H1 (cell line): ENCODE results near the gene LPAR3. TPM values are rescaled to one million over a fixed set of nuclear protein-coding genes. Genes with fewer than 3 reads are reported as not detected.
"Not testable (repeated sequence)": the region's sequence is repeated elsewhere in the genome, so short reads cannot be mapped to it uniquely, and the experiment has no call there.

Experiments used
- CTCF ChIA-PET: fragments of 300-600 bp; sonication (Branson Sonifier 250); formaldehyde crosslinking; loops from one replicate; lab custom pipeline; 2021; ENCODE audit not compliant: partially characterized antibody; lab: Charles Lee
- POLR2A ChIA-PET: fragments of 300-600 bp; sonication (Branson Sonifier 250); formaldehyde crosslinking; loops from one replicate; lab custom pipeline; 2021; ENCODE audit warnings: inconsistent platforms; ENCODE audit not compliant: partially characterized antibody; lab: Charles Lee
- DNase-seq, 2 experiments: peaks; one replicate each; pipeline versions ENCODE4 v3.0.0 to v3.0.0-alpha.2; 2010 to 2022; ENCODE audit warnings: low spot score in 2 of 2, low read depth in 1 of 2, mixed read lengths in 1 of 2
- FAIRE-seq: peaks from 2 replicates; lab custom pipeline; 2011; peaks lifted over from hg19 to GRCh38; lab: Jason Lieb, UNC
- H2AFZ ChIP-seq: 2 replicates; pipeline ENCODE4 v1.8.1; 2012; ENCODE audit warnings: low read length, inconsistent platforms
- H2AK5ac ChIP-seq: 2 replicates; pipeline ENCODE4 v1.6.1; 2013; ENCODE audit warnings: low read depth, low read length
- H2BK120ac ChIP-seq: replicated peaks from 2 replicates; pipeline ENCODE3; 2013; ENCODE audit warnings: low read depth, low read length, inconsistent platforms
- H2BK12ac ChIP-seq: 2 replicates; pipeline ENCODE4 v1.6.1; 2013; ENCODE audit warnings: low read depth, low read length
- H2BK15ac ChIP-seq: 2 replicates; pipeline ENCODE4 v1.6.1; 2013; ENCODE audit warnings: low read length
- H2BK20ac ChIP-seq: 2 replicates; pipeline ENCODE4 v1.6.1; 2013; ENCODE audit warnings: low read length
- H2BK5ac ChIP-seq: 2 replicates; pipeline ENCODE4 v1.6.1; 2013; ENCODE audit warnings: low read depth, low read length
- H3K14ac ChIP-seq: 2 replicates; pipeline ENCODE4 v1.6.1; 2013; ENCODE audit warnings: inconsistent platforms; ENCODE audit not compliant: insufficient read length
- H3K18ac ChIP-seq: 2 replicates; pipeline ENCODE4 v1.6.1; 2013; ENCODE audit warnings: low read length; ENCODE audit errors: extremely low read depth
- H3K23ac ChIP-seq: 2 replicates; pipeline ENCODE4 v1.6.1; 2013; ENCODE audit warnings: inconsistent platforms; ENCODE audit not compliant: insufficient read length
- H3K23me2 ChIP-seq: 2 replicates; pipeline ENCODE4 v1.6.1; 2013; ENCODE audit warnings: low read depth, low read length
- H3K27ac ChIP-seq: 2 replicates; pipeline ENCODE4 v1.6.1; 2011; ENCODE audit warnings: low read depth, low read length, inconsistent platforms
- H3K27me3 ChIP-seq, 4 experiments: replicated peaks in 1 of 4; 1 replicate in 1 of 4; 2 replicates in 3 of 4; pipeline versions ENCODE4 v1.6.1 to v1.8.1; 2011 to 2013; ENCODE audit warnings: low read length in 3 of 4, mild to moderate bottlenecking in 3 of 4, inconsistent platforms in 2 of 4, mixed read lengths in 2 of 4, moderate library complexity in 1 of 4; ENCODE audit not compliant: control insufficient read depth in 3 of 4, insufficient read depth in 3 of 4; ENCODE audit errors: extremely low read depth in 1 of 4
- H3K36me3 ChIP-seq, 4 experiments: 2 replicates each; pipeline versions ENCODE4 v1.6.1 to v1.8.1; 2011 to 2013; ENCODE audit warnings: mild to moderate bottlenecking in 4 of 4, low read length in 3 of 4, moderate library complexity in 2 of 4, control low read depth in 1 of 4, inconsistent platforms in 1 of 4; ENCODE audit not compliant: insufficient read depth in 4 of 4, control insufficient read depth in 2 of 4
- H3K4ac ChIP-seq: replicated peaks from 2 replicates; pipeline ENCODE3; 2013; ENCODE audit warnings: low read length, low read depth, mixed read lengths, inconsistent platforms; ENCODE audit not compliant: insufficient read length
- H3K4me1 ChIP-seq, 4 experiments: replicated peaks in 1 of 4; 1 replicate in 1 of 4; 2 replicates in 3 of 4; pipeline versions ENCODE4 v1.6.1 to v1.8.1; 2011 to 2013; ENCODE audit warnings: low read length in 3 of 4, inconsistent platforms in 2 of 4, mixed read lengths in 1 of 4; ENCODE audit not compliant: insufficient read depth in 4 of 4, control insufficient read depth in 3 of 4
- H3K4me2 ChIP-seq, 2 experiments: 2 replicates each; pipeline versions ENCODE4 v1.6.1 to v1.8.1; 2011 to 2013; ENCODE audit warnings: low read depth in 2 of 2, low read length in 2 of 2, control low read depth in 1 of 2, inconsistent platforms in 1 of 2, mild to moderate bottlenecking in 1 of 2; ENCODE audit not compliant: insufficient read depth in 1 of 2
- H3K4me3 ChIP-seq, 4 experiments: fragments of 200-600, 300-600 bp in 1 of 4; sonication (generic), shearing (Covaris generic), sonication (Bioruptor Twin) in 1 of 4; 2 replicates each; pipeline versions ENCODE4 v1.5.1 to v1.8.1; 2011 to 2016; ENCODE audit warnings: low read length in 4 of 4, low read depth in 3 of 4, control low read depth in 2 of 4, inconsistent platforms in 2 of 4, mild to moderate bottlenecking in 2 of 4, mixed read lengths in 1 of 4, moderate library complexity in 1 of 4; ENCODE audit not compliant: insufficient read depth in 2 of 4; ENCODE audit errors: extremely low read depth in 1 of 4
- H3K56ac ChIP-seq: replicated peaks from 2 replicates; pipeline ENCODE3; 2013; ENCODE audit warnings: low read depth, mild to moderate bottlenecking, mixed read lengths, low read length, inconsistent platforms; ENCODE audit not compliant: insufficient read length
- H3K79me1 ChIP-seq: 2 replicates; pipeline ENCODE4 v1.6.1; 2013; ENCODE audit warnings: low read depth, low read length, control low read depth
- H3K79me2 ChIP-seq, 2 experiments: 2 replicates each; pipeline versions ENCODE4 v1.6.1 to v1.8.1; 2012 to 2013; ENCODE audit warnings: low read length in 2 of 2, mild to moderate bottlenecking in 2 of 2, inconsistent platforms in 1 of 2; ENCODE audit not compliant: insufficient read depth in 2 of 2, control insufficient read depth in 1 of 2
- H3K9ac ChIP-seq, 4 experiments: replicated peaks in 1 of 4; 1 replicate in 1 of 4; 2 replicates in 3 of 4; pipeline versions ENCODE4 v1.6.1 to v1.8.1; 2011 to 2013; ENCODE audit warnings: low read depth in 3 of 4, low read length in 3 of 4, control low read depth in 2 of 4, mild to moderate bottlenecking in 2 of 4, moderate library complexity in 2 of 4, inconsistent platforms in 1 of 4; ENCODE audit errors: extremely low read depth in 1 of 4
- H3K9me3 ChIP-seq, 2 experiments: 2 replicates each; pipeline versions ENCODE4 v1.6.1 to v1.8.1; 2012 to 2013; ENCODE audit warnings: mild to moderate bottlenecking in 2 of 2, moderate library complexity in 2 of 2, control low read depth in 1 of 2, inconsistent platforms in 1 of 2, low read depth in 1 of 2, low read length in 1 of 2, mixed read lengths in 1 of 2; ENCODE audit not compliant: insufficient read depth in 2 of 2
- H4K20me1 ChIP-seq, 2 experiments: replicated peaks in 1 of 2; 2 replicates each; pipeline versions ENCODE3 to v1.8.1; 2011 to 2013; ENCODE audit warnings: inconsistent platforms in 2 of 2, low read length in 2 of 2, mild to moderate bottlenecking in 1 of 2; ENCODE audit not compliant: insufficient read depth in 2 of 2, control insufficient read depth in 1 of 2
- H4K5ac ChIP-seq: 2 replicates; pipeline ENCODE4 v1.6.1; 2013; ENCODE audit warnings: low read length, low read depth, mixed read lengths, inconsistent platforms; ENCODE audit not compliant: insufficient read length
- H4K8ac ChIP-seq: 2 replicates; pipeline ENCODE4 v1.8.0; 2013; ENCODE audit warnings: mild to moderate bottlenecking, moderate library complexity, low read length, inconsistent platforms; ENCODE audit not compliant: insufficient read depth; ENCODE audit errors: extremely low read depth
- H4K91ac ChIP-seq: replicated peaks from 2 replicates; pipeline ENCODE3; 2013; ENCODE audit warnings: low read length, mixed read lengths, inconsistent platforms; ENCODE audit not compliant: insufficient read length
- WGBS, 2 experiments: shearing (Covaris generic) in 1 of 2; methylation state at CpG; one replicate each; pipeline versions ENCODE4 v1.1.6 to v1.1.7; 2013 to 2015; ENCODE audit warnings: low lambda C conversion rate in 2 of 2, mixed read lengths in 2 of 2, inconsistent platforms in 1 of 2, low coverage in 1 of 2, missing lambda C conversion rate in 1 of 2; ENCODE audit not compliant: insufficient replicate concordance in 2 of 2, insufficient coverage in 1 of 2, insufficient read length in 1 of 2; ENCODE audit errors: extremely low coverage in 1 of 2, missing lambda C conversion rate in 1 of 2; 5-methylcytosine and 5-hydroxymethylcytosine counted together
- polyA plus RNA-seq, 7 experiments: library from polyadenylated mRNA; depleted of rRNA in 3 of 7; stranded (reverse) in 5 of 7; unstranded in 2 of 7; fragments of >200 nt in 5 of 7; fragments of 200-250 nt in 2 of 7; gene quantifications; 1 replicate in 5 of 7; 2 replicates in 1 of 7; 4 replicates in 1 of 7; pipeline versions ENCODE4 v1.2.1 to v1.2.3, GENCODE V29; 2011 to 2013; ENCODE audit warnings: missing spikeins in 2 of 7, mixed read lengths in 2 of 7
- total RNA-seq: library from RNA; stranded (reverse); fragmentation: NEBNext Ultra II Directional; extraction: Animal tissue kit (Norgen Biotek cat#: 25700); gene quantifications from 2 replicates; pipeline ENCODE4 v1.2.1, GENCODE V29; 2021

Gene LPAR3
- total and polyA plus RNA-seq, 2 of the 8 experiments (the other 6 are each of a cell fraction or from before 2014, with no cell fraction given), result 17.1 to 25.4 TPM

GRCh38 chr1:84908746-84909464 is 15.9 kb upstream of the LPAR3 start:
- 90% methylated on average over 4 of the region's 4 CpGs; no CpG with 5 or more reads in 1 of the 2 experiments for WGBS, 2 experiments
- DNase-seq, H3K18ac ChIP-seq, H3K36me3 ChIP-seq, H4K91ac ChIP-seq, H3K4ac ChIP-seq, H2BK20ac ChIP-seq, H3K27ac ChIP-seq, H3K4me1 ChIP-seq, H2AK5ac ChIP-seq, H2AFZ ChIP-seq, H3K79me2 ChIP-seq, H2BK12ac ChIP-seq, H2BK120ac ChIP-seq, H3K4me2 ChIP-seq, H3K23ac ChIP-seq, POLR2A ChIA-PET, H4K8ac ChIP-seq, H3K14ac ChIP-seq, H4K20me1 ChIP-seq, H3K27me3 ChIP-seq, H4K5ac ChIP-seq, H3K9me3 ChIP-seq, H2BK15ac ChIP-seq, H2BK5ac ChIP-seq, H3K79me1 ChIP-seq, FAIRE-seq, H3K23me2 ChIP-seq, H3K9ac ChIP-seq, H3K4me3 ChIP-seq, H3K56ac ChIP-seq: not testable (repeated sequence)
- CTCF ChIA-PET, result interaction anchor here (1.1 kb wide), 1 partner anchor 27 kb away, joined by 3 read pairs; no protein-coding TSS in a partner anchor
